GM19468 (cell line): Measurements from ENCODE around the gene PCDHGB2.
"Not testable (repeated sequence)": the region's sequence is repeated elsewhere in the genome, so short reads cannot be mapped to it uniquely, and the experiment has no call there.

Experiments
- ATAC-seq: cut with Tn5 transposase; IDR thresholded peaks from one replicate; pipeline ENCODE4 v1.9.1; 2021; ENCODE audit warnings: mild to moderate bottlenecking, moderate library complexity, moderate number of reproducible peaks; ENCODE audit not compliant: unreplicated experiment; ENCODE audit errors: extremely low read depth

PCDHGB2 gene

GRCh38 chr5:141346017-141346416, 13.8 kb upstream of the PCDHGB2 start:
- ATAC-seq, result not testable (repeated sequence)

DNA sequence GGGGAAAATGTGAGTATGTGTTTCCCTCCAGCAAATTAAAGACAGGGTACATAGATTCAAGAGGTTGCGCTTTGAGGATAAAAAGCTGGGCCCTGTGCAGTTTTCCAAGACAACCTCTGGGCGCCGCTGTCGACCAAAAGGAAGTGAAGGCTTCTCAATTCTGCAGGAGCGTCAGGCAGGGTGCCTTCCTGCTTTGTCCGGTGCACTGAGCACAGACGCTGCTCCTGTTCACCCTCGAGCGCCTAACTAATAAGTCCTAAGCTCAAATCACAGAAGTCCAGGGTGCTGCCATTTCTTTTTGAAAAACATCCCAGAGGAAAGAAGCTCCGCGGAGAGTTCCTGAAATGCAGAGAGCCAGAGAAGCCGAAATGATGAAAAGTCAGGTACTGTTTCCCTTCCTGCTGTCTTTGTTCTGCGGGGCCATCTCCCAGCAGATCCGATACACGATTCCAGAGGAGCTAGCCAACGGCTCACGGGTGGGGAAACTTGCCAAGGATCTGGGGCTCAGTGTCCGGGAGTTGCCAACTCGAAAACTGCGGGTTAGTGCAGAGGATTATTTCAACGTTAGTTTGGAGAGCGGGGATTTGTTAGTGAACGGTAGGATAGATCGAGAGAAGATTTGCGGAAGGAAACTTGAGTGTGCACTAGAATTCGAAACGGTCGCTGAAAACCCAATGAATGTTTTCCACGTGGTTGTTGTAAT, 9.7 kb upstream of the PCDHGB2 start, which contains the start of gene PCDHGB1:
Gene PCDHGB1, plus strand, starts transcription at position 183 of the 703 bp plus-strand sequence. Its CDS starts 162 bp downstream, at position 345.
- no peak for ATAC-seq

DNA sequence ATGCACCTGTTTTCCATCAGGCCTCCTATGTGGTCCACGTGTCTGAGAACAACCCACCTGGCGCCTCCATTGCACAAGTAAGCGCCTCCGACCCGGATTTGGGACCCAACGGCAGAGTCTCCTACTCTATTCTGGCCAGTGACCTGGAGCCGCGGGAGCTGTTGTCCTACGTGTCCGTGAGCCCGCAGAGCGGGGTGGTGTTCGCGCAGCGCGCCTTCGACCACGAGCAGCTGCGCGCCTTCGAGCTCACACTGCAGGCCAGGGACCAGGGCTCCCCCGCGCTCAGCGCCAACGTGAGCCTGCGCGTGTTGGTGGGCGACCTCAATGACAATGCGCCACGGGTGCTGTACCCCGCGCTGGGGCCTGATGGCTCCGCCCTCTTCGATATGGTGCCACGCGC, 8.2 kb upstream of the PCDHGB2 start:
- ATAC-seq, result no peak

- ATAC-seq, result no peak
These were observed 4.8 kb upstream of the PCDHGB2 start, which contains the start of gene PCDHGA4 for GRCh38 chr5:141354900-141355469. PCDHGA4 (plus strand) TSS chr5:141355021; CDS start chr5:141355108, 87 bp downstream.

- no peak for ATAC-seq
These were observed 4.2 kb upstream of the PCDHGB2 start for GRCh38 chr5:141355641-141356040.

DNA sequence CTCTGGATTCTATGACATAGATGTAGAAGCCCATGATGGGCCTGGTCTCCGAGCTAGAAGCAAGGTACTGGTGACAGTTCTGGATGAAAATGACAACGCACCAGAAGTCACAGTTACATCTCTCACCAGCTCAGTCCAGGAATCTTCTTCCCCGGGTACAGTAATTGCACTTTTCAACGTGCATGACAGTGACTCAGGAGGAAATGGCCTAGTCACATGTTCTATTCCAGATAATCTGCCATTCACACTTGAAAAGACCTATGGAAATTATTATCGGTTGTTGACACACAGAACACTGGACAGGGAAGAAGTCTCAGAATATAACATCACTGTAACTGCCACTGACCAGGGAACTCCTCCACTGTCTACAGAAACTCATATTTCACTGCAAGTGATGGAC, 3.7 kb upstream of the PCDHGB2 start:
- ATAC-seq, result no peak

DNA sequence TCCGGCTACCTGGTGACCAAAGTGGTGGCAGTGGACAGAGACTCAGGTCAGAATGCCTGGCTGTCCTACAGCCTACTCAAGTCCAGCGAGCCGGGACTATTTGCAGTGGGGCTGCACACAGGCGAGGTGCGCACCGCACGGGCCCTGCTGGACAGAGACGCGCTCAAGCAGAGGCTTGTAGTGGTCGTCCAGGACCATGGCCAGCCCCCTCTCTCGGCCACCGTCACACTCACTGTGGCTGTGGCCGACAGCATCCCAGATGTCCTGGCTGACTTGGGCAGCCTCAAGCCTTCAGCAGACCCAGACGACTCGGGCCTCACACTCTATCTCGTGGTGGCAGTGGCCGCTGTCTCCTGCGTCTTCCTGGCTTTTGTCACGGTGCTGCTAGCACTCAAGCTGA, 2.8 kb upstream of the PCDHGB2 start:
- no peak for ATAC-seq

DNA sequence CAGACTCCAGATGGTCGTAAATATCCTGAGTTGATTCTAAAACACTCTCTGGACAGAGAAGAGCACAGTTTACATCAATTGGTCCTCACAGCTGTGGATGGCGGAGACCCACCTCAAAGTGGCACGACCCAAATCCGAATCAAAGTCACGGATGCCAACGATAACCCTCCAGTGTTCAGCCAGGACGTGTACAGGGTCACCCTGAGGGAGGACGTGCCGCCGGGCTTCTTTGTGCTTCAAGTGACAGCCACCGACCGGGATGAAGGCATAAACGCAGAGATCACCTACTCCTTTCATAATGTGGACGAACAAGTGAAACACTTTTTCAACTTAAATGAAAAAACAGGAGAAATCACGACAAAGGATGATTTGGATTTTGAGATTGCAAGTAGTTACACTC, 891 bp downstream of the PCDHGB2 start:
- ATAC-seq, result no peak

DNA sequence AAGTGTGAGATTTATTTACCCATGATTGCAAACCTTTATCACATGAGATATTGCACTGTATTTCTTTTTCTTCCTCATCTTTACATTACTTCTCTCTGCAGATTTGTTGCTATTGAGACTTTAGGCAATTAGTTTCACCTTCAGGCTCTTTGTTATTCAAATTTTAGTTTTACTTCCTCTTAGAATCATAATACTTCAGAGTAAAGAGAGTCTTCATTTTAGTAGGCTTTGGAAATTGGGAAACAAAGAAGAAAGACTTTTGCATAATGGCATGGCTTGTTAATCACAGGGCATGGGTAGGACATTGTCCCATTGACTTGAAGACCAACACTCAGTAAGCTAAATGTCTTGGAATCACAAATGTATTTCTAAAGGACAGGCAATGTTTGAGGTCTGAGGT, 2.9 kb downstream of the PCDHGB2 start:
- no peak for ATAC-seq

DNA sequence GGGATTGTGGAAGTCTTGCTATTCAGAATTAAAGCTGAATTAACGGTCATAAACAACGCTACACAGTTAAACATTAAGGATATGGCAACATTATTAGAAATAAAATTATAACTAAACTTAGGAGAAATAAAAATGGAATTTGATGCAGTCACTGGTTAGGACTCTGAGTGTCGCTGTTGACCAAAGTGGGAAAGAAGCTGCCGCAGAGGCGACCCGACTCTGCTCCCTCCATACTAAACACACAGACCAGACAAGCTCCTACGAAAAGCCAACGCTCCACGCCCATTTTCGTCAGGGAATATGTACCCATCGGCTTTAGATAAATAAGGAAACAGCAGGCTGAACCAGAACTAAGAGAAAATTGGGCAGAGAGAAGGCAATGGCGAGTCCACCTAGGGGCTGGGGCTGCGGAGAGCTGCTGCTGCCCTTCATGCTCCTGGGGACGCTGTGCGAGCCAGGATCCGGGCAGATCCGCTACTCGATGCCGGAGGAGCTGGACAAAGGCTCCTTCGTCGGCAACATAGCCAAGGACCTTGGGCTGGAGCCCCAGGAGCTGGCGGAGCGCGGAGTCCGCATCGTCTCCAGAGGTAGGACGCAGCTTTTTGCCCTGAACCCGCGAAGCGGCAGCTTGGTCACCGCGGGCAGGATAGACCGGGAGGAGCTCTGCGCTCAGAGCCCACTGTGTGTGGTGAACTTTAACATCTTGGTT, 4.3 kb downstream of the PCDHGB2 start, which contains the start of gene PCDHGA5:
Gene PCDHGA5, plus strand, starts transcription at position 211 of the 709 bp plus-strand sequence. Its CDS starts 169 bp downstream, at position 380.
- no peak for ATAC-seq

- no peak for ATAC-seq
These were observed 6.5 kb downstream of the PCDHGB2 start for GRCh38 chr5:141366016-141366896.

DNA sequence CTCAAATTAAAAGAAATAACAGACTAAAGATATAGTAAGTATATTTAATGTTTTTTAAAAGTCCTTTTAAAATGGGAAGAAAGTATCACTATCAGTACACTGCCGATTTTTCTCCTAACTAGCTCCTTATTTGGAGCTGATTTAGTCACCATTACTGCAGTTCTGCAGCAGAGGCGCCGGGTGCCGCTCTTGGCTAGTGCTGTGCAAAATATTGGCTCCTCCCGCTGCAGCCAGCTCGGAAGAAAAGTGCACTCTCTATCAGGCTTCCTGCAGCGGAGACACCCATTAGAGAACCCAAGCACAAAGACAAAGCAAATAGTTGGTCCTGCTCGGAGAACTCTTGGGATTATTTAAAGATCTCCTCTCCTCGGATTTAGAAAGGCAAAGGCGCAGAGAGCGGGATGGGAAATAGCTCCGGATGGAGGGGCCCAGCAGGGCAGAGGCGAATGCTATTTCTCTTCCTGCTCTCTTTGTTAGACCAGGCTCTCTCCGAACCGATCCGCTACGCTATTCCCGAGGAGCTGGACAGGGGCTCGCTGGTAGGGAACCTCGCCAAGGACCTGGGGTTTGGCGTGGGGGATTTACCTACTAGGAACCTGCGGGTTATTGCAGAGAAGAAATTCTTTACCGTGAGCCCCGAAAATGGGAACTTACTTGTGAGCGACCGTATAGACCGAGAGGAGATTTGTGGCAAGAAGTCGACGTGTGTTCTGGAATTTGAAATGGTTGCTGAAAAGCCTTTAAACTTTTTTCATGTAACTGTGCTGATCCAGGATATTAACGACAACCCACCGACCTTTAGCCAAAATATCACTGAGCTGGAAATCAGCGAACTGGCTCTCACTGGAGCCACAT, 10.4 kb downstream of the PCDHGB2 start, which contains the start of gene PCDHGB3:
Gene PCDHGB3, plus strand, starts transcription at position 249 of the 855 bp plus-strand sequence. Its CDS starts 153 bp downstream, at position 402.
- peak; percentile 90 for ATAC-seq

- ATAC-seq, result no peak
These were observed 12.0 kb downstream of the PCDHGB2 start for GRCh38 chr5:141371572-141372475.

DNA sequence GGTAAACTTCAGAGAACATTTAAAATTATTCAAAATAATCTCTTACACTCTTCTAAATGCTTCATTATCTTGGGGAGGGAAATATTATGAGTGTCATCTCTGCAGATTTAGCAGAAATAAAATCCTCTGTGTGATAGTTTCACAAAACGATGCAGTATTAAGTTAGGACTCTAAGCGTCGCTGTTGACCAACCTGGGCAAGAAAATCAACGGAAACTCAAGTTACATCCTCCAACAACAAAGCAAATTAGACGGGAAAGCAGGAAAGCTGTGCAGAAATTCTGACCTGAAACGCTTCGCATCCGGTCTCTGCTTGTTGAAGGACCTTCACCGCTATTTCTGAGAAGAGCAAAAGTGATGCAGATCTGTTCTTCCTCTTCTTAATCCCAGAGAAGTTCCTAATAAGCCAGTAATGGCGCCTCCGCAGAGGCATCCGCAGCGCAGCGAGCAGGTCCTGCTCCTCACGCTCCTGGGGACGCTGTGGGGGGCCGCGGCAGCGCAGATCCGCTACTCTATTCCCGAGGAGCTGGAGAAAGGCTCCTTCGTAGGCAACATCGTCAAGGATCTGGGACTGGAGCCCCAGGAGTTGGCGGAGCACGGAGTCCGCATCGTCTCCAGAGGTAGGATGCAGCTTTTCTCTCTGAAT, 14.0 kb downstream of the PCDHGB2 start, which contains the start of gene PCDHGA6:
Gene PCDHGA6, plus strand, starts transcription at position 219 of the 645 bp plus-strand sequence. Its CDS starts 193 bp downstream, at position 412.
- ATAC-seq, result no peak

DNA sequence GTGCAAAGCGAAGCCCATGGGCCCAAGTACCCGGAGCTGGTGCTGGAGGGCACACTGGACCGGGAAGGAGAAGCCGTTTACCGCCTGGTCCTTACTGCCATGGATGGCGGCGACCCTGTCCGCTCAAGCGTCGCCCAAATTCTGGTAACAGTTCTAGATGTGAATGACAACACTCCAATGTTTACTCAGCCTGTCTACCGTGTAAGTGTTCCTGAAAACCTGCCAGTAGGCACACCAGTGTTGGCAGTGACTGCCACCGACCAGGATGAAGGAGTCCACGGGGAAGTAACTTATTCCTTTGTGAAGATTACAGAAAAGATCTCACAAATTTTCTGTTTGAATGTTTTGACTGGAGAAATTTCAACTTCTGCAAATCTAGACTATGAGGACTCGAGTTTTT, 14.8 kb downstream of the PCDHGB2 start:
- ATAC-seq, result no peak

GRCh38 chr5:141375444-141376155, 15.8 kb downstream of the PCDHGB2 start:
- ATAC-seq, result not testable (repeated sequence)
